Hepatocyte (in vitro differentiated cells): ENCODE results near the gene CDC42BPA. TPM values are rescaled to one million over a fixed set of nuclear protein-coding genes. Genes with fewer than 3 reads are reported as not detected.

ENCODE experiments used
- DNase-seq: peaks from one replicate; pipeline ENCODE4 v3.0.0-alpha.2; 2016; ENCODE audit warnings: low spot score
- H2AFZ ChIP-seq: fragments of 200-600 bp; sonication (generic); 2 replicates; pipeline ENCODE4 v1.6.0; 2016; ENCODE audit warnings: antibody characterized with exemption, mild to moderate bottlenecking
- H3K27ac ChIP-seq: fragments of 200-600 bp; sonication (generic); 2 replicates; pipeline ENCODE4 v1.5.1; 2016; ENCODE audit warnings: mild to moderate bottlenecking
- H3K27me3 ChIP-seq: fragments of 200-600 bp; sonication (generic); 2 replicates; pipeline ENCODE4 v1.6.1; 2016
- H3K36me3 ChIP-seq: fragments of 200-600 bp; sonication (generic); replicated peaks from 2 replicates; pipeline ENCODE4 v1.5.1; 2016; ENCODE audit warnings: low read depth; ENCODE audit not compliant: insufficient read depth
- H3K4me1 ChIP-seq: fragments of 200-600 bp; sonication (generic); 2 replicates; pipeline ENCODE4 v1.5.1; 2016; ENCODE audit warnings: mild to moderate bottlenecking, moderate library complexity; ENCODE audit not compliant: insufficient read depth
- H3K4me2 ChIP-seq: fragments of 200-600 bp; sonication (generic); 2 replicates; pipeline ENCODE4 v1.6.0; 2016
- H3K4me3 ChIP-seq: fragments of 200-600 bp; sonication (generic); 2 replicates; pipeline ENCODE4 v1.5.1; 2016; ENCODE audit warnings: mild to moderate bottlenecking
- H3K79me2 ChIP-seq: fragments of 200-600 bp; sonication (generic); 2 replicates; pipeline ENCODE4 v1.6.0; 2017; ENCODE audit warnings: mild to moderate bottlenecking
- H3K9me2 ChIP-seq: fragments of 200-600 bp; sonication (generic); replicated peaks from 2 replicates; pipeline ENCODE4 v1.6.0; 2017; ENCODE audit warnings: mild to moderate bottlenecking; ENCODE audit not compliant: insufficient read depth
- H3K9me3 ChIP-seq: fragments of 200-600 bp; sonication (generic); 2 replicates; pipeline ENCODE4 v1.5.1; 2016; ENCODE audit warnings: low read depth, mild to moderate bottlenecking
- H4K20me1 ChIP-seq: fragments of 200-600 bp; sonication (generic); 2 replicates; pipeline ENCODE4 v1.6.0; 2016; ENCODE audit warnings: mild to moderate bottlenecking; ENCODE audit not compliant: insufficient read depth, poor library complexity, severe bottlenecking
- EZH2 ChIP-seq: fragments of 200-600 bp; sonication (generic); IDR thresholded peaks from 2 replicates; pipeline ENCODE4 v1.6.1; 2016; ENCODE audit warnings: antibody characterized with exemption, mild to moderate bottlenecking, borderline replicate concordance
- EZH2phosphoT487 ChIP-seq: fragments of 200-600 bp; sonication (generic); IDR thresholded peaks from one replicate; pipeline ENCODE4 v1.6.1; 2018; ENCODE audit warnings: antibody characterized with exemption, mild to moderate bottlenecking, low read depth, moderate library complexity; ENCODE audit not compliant: unreplicated experiment, severe bottlenecking
- WGBS: methylation state at CpG from one replicate; pipeline ENCODE4 v1.1.6; 2016; ENCODE audit warnings: low lambda C conversion rate; ENCODE audit errors: missing lambda C conversion rate; 5-methylcytosine and 5-hydroxymethylcytosine counted together
- polyA plus RNA-seq: library from polyadenylated mRNA; unstranded; fragments of >200 nt; fragmentation: Nextera tagmentation; extraction: Ambion mirVana; gene quantifications from 2 replicates; pipeline ENCODE4 v1.2.1, GENCODE V29; 2016
- total RNA-seq: library from RNA; depleted of rRNA; stranded (reverse); fragments of >200 nt; gene quantifications from 2 replicates; pipeline ENCODE4 v1.2.3, GENCODE V29; 2014
- TF ChIP-seq, protein P1 (sequence below): fragments of 200-600 bp; sonication (generic); IDR thresholded peaks from 2 replicates; pipeline ENCODE4 v1.5.1; 2016; ENCODE audit warnings: antibody characterized with exemption, mild to moderate bottlenecking; ENCODE audit not compliant: poor library complexity

The CDC42BPA gene
- total and polyA plus RNA-seq, 2 experiments from 2014 or later = 24.5 to 40.9 TPM

DNA sequence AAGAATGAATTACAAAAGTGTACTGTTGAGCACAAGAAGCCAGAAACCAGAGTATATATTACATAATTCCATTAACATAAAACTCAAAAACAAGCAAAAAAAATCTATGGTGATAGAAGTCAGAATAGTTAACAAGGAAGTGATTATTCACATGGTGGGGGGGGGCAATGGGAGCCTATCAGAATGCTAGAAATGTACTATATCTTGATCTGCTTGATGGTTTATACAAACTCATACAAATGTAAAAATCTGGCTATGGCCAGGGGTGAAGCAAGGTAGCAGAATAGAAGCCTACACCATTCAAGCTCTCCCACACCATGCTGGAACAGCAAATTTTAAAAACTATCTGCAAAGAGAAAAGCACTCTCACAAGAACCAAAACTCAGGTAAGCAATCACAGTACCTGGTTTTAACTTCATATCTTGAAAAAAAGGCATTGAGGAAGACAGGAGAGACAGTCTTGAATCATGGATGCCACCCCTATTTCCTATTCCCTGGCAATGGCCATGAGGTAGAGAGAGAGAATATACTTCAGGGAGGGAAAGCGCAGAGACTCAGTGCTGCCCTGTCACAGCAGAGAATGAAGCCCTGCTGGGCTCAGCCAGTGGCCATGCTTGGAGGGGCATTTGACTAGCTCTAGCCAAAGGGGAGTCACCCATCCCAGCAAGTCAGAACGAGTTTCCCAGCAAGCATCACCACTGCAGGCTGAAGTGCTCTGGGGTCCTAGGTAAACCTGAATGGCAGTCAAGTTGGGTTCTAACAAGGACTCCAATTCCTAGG, 73.8 kb downstream of the CDC42BPA start:
- H3K9me3 ChIP-seq = no peaks in the 10 kb centered on the region
- no peaks in the 10 kb centered on the region for H3K27me3 ChIP-seq
- no peaks in the 10 kb centered on the region for H3K36me3 ChIP-seq
- no peaks in the 10 kb centered on the region for H4K20me1 ChIP-seq
- TF ChIP-seq EZH2 (no peak), EZH2phosphoT487 (no peak)
- TF ChIP-seq, protein P1, sequence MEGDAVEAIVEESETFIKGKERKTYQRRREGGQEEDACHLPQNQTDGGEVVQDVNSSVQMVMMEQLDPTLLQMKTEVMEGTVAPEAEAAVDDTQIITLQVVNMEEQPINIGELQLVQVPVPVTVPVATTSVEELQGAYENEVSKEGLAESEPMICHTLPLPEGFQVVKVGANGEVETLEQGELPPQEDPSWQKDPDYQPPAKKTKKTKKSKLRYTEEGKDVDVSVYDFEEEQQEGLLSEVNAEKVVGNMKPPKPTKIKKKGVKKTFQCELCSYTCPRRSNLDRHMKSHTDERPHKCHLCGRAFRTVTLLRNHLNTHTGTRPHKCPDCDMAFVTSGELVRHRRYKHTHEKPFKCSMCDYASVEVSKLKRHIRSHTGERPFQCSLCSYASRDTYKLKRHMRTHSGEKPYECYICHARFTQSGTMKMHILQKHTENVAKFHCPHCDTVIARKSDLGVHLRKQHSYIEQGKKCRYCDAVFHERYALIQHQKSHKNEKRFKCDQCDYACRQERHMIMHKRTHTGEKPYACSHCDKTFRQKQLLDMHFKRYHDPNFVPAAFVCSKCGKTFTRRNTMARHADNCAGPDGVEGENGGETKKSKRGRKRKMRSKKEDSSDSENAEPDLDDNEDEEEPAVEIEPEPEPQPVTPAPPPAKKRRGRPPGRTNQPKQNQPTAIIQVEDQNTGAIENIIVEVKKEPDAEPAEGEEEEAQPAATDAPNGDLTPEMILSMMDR = no peak
- H3K79me2 ChIP-seq = peaks cover 94% of the 10 kb centered on the region
- no peak overlapping the region for H2AFZ ChIP-seq
- H3K9me2 ChIP-seq = no peaks in the 10 kb centered on the region
- 92% methylated on average over 2 of the region's 2 CpGs for WGBS
- H3K4me2 ChIP-seq = peak overlapping the region; percentile 64
- peaks cover 12% of the 10 kb centered on the region for H3K4me1 ChIP-seq
- H3K4me3 ChIP-seq = no peak overlapping the region
- H3K27ac ChIP-seq = peak overlapping the region; percentile 43
- no peak for DNase-seq

DNA sequence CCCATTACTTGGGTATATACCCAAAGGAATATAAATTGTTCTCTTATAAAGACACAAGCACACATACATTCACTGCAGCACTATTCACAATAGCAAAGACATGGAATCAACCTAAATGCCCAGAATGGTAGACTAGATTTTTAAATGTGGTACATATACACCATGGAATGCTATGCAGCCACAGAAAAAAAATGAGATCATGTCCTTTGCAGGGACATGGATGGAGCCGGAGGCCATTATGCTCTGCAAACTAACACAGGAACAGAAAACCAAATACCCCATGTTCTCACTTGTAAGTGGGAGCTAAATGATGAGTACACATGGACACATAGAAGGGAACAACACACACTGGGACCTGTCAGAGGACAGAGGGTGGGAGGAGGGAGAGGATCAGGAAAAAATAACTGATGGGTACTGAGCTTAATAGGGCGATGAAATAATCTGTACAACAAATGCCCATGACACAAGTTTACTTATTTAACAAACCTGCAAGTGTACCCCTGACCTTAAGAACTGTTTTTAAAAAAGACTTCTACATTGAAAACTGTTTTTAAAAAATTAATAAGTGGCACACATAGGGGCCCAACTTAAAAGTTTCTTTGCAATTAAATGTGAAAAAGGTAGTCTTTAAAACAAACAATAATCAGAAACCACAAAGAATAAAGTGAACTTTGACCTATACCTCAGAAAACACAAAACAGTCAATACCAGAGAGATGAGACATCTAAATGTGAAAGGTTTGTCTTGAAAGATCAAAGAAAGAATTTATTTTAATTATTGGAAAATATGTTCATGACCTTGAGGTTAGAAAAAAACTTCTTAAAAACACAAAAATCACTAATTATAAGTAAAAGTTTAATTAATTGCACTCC, 75.2 kb downstream of the CDC42BPA start:
- no peaks in the 10 kb centered on the region for H3K9me2 ChIP-seq
- H3K36me3 ChIP-seq = no peaks in the 10 kb centered on the region
- H4K20me1 ChIP-seq = peaks cover 3% of the 10 kb centered on the region
- H2AFZ ChIP-seq = no peak overlapping the region
- H3K9me3 ChIP-seq = no peaks in the 10 kb centered on the region
- H3K4me3 ChIP-seq = no peak overlapping the region
- no peak for TF ChIP-seq EZH2phosphoT487
- TF ChIP-seq EZH2 = no peak
- TF ChIP-seq, protein P1 = no peak
- peaks cover 94% of the 10 kb centered on the region for H3K79me2 ChIP-seq
- H3K27me3 ChIP-seq = no peaks in the 10 kb centered on the region
- DNase-seq = no peak
- peak overlapping the region; percentile 43 for H3K27ac ChIP-seq
- peak overlapping the region; percentile 64 for H3K4me2 ChIP-seq
- 82% methylated on average over 2 of the region's 2 CpGs for WGBS
- peaks cover 12% of the 10 kb centered on the region for H3K4me1 ChIP-seq

DNA sequence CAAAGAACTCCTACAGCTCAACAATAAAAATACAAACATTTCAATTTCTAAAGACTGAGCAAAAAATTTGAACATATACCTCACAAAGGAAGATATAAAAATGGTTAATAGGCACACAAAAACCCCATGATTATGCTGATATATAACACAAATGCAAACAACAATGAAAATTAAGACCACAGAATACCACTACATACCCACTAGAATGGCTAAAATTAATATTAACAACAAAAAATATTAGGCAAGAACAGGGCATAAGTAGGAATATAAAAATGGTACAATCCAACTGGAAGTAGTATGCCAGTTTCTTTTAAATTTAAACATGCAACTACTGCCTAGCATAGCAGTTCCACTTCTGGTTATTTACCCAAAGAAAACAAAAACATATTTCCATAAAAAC, 77.3 kb downstream of the CDC42BPA start:
- Histone ChIP-seq H3K27ac (no peak overlapping the region), H3K9me2 (no peaks in the 10 kb centered on the region), H3K36me3 (no peaks in the 10 kb centered on the region), H3K79me2 (peaks cover 85% of the 10 kb centered on the region), H3K27me3 (no peaks in the 10 kb centered on the region), H4K20me1 (peaks cover 3% of the 10 kb centered on the region), H3K9me3 (no peaks in the 10 kb centered on the region), H3K4me1 (peaks cover 12% of the 10 kb centered on the region), H3K4me2 (no peak overlapping the region), H3K4me3 (no peak overlapping the region), H2AFZ (no peak overlapping the region)
- TF ChIP-seq, protein P1 = no peak
- no peak for TF ChIP-seq EZH2
- no peak for TF ChIP-seq EZH2phosphoT487
- no peak for DNase-seq
